IPS-18c (cell line): ENCODE data around the gene MYH3.

Source experiments
- H3K4me3 ChIP-seq: 2 replicates; pipeline ENCODE4 v1.7.0; 2013; ENCODE audit warnings: low read depth, mild to moderate bottlenecking, low read length, moderate library complexity; ENCODE audit not compliant: insufficient read depth
- H3K9me3 ChIP-seq: one replicate; pipeline ENCODE4 v1.6.1; 2013; ENCODE audit warnings: mild to moderate bottlenecking, low read length, moderate library complexity; ENCODE audit not compliant: control insufficient read depth, insufficient read depth

MYH3 gene

GRCh38 chr17:10623737-10624338 lies 33.3 kb downstream of the MYH3 start:
- H3K9me3 ChIP-seq = no peaks in the 10 kb centered on the region
- H3K4me3 ChIP-seq = no peak overlapping the region

GRCh38 chr17:10622617-10623485 lies 34.3 kb downstream of the MYH3 start:
- Histone ChIP-seq H3K9me3 (no peaks in the 10 kb centered on the region), H3K4me3 (no peak overlapping the region)

- no peak overlapping the region for H3K4me3 ChIP-seq
These were observed 35.7 kb downstream of the MYH3 start for GRCh38 chr17:10621397-10621796.

GRCh38 chr17:10620823-10621222 lies 36.3 kb downstream of the MYH3 start:
- Histone ChIP-seq H3K9me3 (no peaks in the 10 kb centered on the region), H3K4me3 (no peak overlapping the region)

More at GRCh38 chr17:10621397-10621796, 35.7 kb downstream of the MYH3 start:
- H3K9me3 ChIP-seq = no peaks in the 10 kb centered on the region

GRCh38 chr17:10618202-10618635 lies 38.9 kb downstream of the MYH3 start:
- H3K4me3 ChIP-seq = no peak overlapping the region
- H3K9me3 ChIP-seq = no peaks in the 10 kb centered on the region

- Histone ChIP-seq H3K9me3 (no peaks in the 10 kb centered on the region), H3K4me3 (no peak overlapping the region)
These were observed 40.0 kb downstream of the MYH3 start for GRCh38 chr17:10617120-10617505.

DNA sequence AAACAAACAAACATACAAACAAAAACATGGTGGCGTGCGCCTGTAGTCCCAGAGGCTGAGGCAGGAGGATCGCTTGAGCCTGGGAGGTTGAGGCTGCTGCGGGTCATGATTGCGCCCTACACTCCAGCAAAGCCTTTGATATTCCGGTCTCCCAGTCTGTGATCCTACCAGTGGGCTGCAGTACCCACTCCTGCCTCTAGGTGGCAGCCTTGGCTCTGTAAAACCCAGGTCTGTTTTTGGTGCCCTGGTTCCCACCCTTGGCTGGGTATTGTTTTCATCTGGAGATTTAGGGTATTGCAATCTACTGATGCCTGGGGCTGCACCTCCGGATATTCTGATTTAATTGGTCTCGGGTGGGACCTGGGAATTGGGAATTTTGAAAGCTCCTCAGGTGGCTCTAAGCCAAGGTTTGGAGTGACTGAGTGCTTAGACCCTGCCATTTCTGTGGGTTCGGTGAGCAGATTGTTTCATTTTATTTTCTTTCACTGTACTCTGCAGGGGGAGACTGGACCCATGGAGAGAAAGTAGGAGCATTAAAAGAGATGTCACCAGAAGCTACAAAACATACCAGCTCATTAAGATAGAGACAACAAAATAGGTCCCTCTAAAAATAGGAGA lies 40.5 kb downstream of the MYH3 start:
- Histone ChIP-seq H3K9me3 (no peaks in the 10 kb centered on the region), H3K4me3 (no peak overlapping the region)

GRCh38 chr17:10614536-10615155 lies 42.5 kb downstream of the MYH3 start:
- Histone ChIP-seq H3K4me3 (no peak overlapping the region), H3K9me3 (no peaks in the 10 kb centered on the region)

DNA sequence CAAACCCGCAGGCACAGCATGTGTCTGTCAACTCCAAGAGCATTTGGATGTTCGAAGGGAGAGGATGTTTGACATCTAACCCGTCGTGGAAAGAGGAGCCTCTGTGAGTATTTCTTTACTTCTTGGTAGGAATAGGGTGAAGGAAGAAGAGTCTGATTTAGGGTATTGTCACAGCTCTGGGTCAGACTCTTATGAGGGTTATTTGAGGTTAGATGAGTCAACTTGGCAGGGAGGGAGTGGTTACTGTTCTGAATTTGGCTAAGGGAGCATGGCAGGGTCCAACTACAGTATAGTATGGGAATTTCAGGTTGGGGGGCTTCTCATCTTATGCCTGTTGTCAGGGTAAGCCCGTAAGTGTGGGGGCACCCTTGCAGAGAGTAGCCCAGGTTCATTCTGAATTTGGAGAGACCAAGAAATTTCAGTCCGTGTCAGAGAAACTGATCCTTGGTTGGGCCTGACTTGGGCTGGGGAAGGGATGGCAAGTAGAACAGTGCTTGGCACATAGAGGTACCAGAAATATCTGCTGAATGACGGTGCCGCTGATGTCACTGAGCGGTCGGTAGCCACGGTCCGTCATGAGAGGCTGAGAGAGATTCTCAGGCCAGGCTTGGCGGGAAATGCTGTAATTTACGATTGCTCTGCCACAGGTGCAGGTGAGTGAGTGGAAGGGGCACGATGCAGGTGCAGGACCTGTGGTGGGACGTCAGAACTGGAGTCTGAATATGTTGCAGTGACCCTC lies 43.2 kb downstream of the MYH3 start:
- no peaks in the 10 kb centered on the region for H3K9me3 ChIP-seq
- H3K4me3 ChIP-seq = no peak overlapping the region

- Histone ChIP-seq H3K9me3 (no peaks in the 10 kb centered on the region), H3K4me3 (no peak overlapping the region)
These were observed 44.0 kb downstream of the MYH3 start for GRCh38 chr17:10612957-10613744.

DNA sequence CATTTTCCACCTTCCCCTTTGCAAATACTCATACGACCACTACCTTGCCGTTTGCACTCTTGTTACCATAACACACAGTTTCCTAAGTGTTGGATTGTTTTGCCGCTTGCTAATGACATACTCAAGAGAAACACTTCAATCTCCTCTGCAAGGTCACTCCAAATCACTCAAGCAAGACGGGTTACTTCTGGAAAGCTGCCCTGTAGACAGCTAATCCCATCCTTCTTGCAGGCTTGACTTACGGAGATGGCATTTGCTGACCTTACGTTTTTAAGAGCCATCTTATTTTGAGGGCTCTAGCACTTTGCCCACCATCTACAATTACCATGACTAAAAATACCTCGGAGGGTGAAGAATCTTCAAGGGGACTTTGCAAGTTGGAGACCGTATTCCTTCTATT lies 46.2 kb downstream of the MYH3 start:
- Histone ChIP-seq H3K4me3 (no peak overlapping the region), H3K9me3 (no peaks in the 10 kb centered on the region)

GRCh38 chr17:10608244-10608643 lies 48.9 kb downstream of the MYH3 start:
- Histone ChIP-seq H3K4me3 (no peak overlapping the region), H3K9me3 (no peaks in the 10 kb centered on the region)

DNA sequence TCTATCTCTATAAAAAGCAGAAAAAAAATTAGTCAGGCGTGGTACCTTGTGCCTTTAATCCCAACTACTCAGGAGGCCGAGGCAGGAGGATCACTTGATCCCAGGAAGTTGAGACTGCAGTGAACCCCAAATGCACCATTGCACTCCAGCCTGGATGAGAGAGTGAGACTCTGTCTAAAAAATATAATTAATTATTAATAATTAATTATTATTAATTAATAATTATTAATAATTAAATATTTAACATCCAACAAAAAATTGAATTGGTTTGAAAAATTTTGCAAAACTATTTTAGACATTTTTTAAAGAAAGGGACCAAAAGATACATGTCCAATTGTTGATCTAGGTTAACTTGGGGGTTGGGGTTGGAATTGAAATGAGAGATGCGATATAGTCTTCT lies 51.0 kb downstream of the MYH3 start:
- no peaks in the 10 kb centered on the region for H3K9me3 ChIP-seq
- H3K4me3 ChIP-seq = no peak overlapping the region

DNA sequence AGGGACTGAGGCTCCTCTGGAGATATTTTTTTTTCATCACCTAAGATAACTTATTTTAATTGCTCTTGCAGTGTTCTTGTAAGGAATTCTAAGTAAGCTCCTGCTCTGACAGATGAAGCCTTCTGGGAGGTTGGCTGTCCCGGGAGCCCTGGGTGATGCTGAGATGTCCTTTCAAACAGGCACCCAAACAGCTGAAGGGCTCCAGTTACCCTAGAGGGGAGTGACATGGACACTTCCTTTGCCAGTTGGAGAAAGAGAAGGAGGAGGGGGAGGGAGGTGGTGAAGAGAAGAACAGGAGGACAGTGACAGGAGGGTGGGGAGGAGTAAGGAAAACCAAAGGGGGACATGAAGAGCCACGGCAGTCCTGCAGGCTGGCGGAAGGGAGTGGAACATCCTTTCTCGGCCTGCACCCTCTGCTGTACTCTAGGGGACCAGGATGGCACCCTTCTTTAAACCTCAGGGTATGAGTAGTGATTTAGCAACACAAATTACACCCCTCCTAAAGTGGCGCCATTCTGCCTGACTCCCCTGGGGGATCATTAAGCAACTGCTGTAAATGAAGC lies 51.8 kb downstream of the MYH3 start:
- H3K4me3 ChIP-seq = no peak overlapping the region
- H3K9me3 ChIP-seq = no peaks in the 10 kb centered on the region

- H3K4me3 ChIP-seq = no peak overlapping the region
These were observed 52.6 kb downstream of the MYH3 start for GRCh38 chr17:10604521-10604920.

GRCh38 chr17:10603931-10604330 lies 53.2 kb downstream of the MYH3 start:
- Histone ChIP-seq H3K4me3 (no peak overlapping the region), H3K9me3 (no peaks in the 10 kb centered on the region)

More at GRCh38 chr17:10604521-10604920, 52.6 kb downstream of the MYH3 start:
- H3K9me3 ChIP-seq = no peaks in the 10 kb centered on the region
